Liver (tissue), 3 donors: ENCODE data around the gene TXNDC12.

ENCODE experiments used
- ATF3 ChIP-seq: IDR thresholded peaks from 2 replicates; pipeline ENCODE4 v1.6.1; 2016; ENCODE audit warnings: antibody characterized with exemption
- CTCF ChIP-seq: fragments of 150-350 bp; IDR thresholded peaks from 2 replicates; pipeline ENCODE4 v1.5.1; 2017; ENCODE audit warnings: improper control_type of control experiment, low read depth, low read length; ENCODE audit not compliant: missing input control
- HNF4G ChIP-seq: IDR thresholded peaks from 2 replicates; pipeline ENCODE4 v1.6.1; 2016; ENCODE audit warnings: antibody characterized with exemption
- RAD21 ChIP-seq, 2 donors: IDR thresholded peaks; 2 replicates each; pipeline ENCODE4 v1.6.1; 2016; ENCODE audit warnings: antibody characterized with exemption in 2 of 2, mild to moderate bottlenecking in 2 of 2
- REST ChIP-seq: IDR thresholded peaks from 2 replicates; pipeline ENCODE4 v1.6.1; 2016; ENCODE audit warnings: antibody characterized with exemption, mild to moderate bottlenecking
- SP1 ChIP-seq: IDR thresholded peaks from 2 replicates; pipeline ENCODE4 v1.6.1; 2018; ENCODE audit warnings: antibody characterized with exemption, mild to moderate bottlenecking
- TAF1 ChIP-seq: conservative IDR thresholded peaks from 2 replicates; pipeline ENCODE4 v1.6.1; 2016; ENCODE audit warnings: antibody characterized with exemption, mild to moderate bottlenecking
- YY1 ChIP-seq: IDR thresholded peaks from 2 replicates; pipeline ENCODE4 v1.6.1; 2016; ENCODE audit warnings: antibody characterized with exemption, mild to moderate bottlenecking
- TF ChIP-seq, protein P1 (sequence below): IDR thresholded peaks from 2 replicates; pipeline ENCODE4 v1.6.1; 2016; ENCODE audit warnings: antibody characterized with exemption
- TF ChIP-seq, protein P2 (sequence below): IDR thresholded peaks from 2 replicates; pipeline ENCODE4 v1.6.1; 2016; ENCODE audit warnings: antibody characterized with exemption
- donor health status: healthy.
- donor health status: healthy.

DNA sequence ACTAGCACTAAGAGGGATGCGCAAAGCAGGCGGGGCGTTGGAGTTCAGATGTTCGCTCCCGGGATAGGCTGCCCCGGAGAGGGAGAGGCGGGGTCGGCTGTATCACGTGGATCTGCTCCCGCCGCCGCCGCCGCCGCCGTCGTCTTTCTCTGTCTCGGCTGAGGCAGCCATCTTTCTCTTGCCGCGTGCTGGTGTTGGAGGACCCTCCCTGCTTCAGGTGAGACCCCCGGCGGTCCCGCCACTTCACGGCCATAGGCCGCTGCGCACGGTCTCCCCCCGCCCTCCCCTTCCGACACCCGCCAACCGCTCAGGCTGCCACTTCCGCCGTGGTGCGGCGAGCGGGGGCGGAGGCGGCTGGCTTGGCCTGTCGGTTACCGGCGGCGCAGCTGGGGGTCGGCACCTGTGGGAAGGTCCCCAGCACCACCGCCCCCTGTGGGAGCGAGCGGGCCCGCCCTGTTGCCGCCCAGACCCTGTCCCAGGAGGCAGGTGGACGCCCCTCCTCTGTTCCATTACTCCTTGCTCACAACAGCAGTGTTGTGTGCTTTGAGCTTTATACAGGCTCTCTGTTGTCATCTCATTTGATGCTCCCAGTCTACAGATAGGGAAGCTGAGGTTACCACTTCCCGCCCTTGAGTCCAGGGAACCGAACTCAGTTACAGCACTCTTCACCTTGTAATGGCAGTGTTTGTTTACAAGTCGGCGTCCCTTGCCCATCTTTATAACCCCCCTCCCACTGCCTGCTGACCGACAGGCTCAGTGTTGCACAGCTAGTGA, 1.4 kb upstream of the TXNDC12 start, which contains the start of gene BTF3L4:
- TF ChIP-seq REST (peak; percentile 23), CTCF (no peak), ATF3 (no peak), RAD21 (IDR thresholded peaks at IDR 0.05) (no peak), HNF4G (no peak), YY1 (peak; percentile 96), TAF1 (peak; percentile 81), SP1 (peak; percentile 24)
- TF ChIP-seq, protein P1, sequence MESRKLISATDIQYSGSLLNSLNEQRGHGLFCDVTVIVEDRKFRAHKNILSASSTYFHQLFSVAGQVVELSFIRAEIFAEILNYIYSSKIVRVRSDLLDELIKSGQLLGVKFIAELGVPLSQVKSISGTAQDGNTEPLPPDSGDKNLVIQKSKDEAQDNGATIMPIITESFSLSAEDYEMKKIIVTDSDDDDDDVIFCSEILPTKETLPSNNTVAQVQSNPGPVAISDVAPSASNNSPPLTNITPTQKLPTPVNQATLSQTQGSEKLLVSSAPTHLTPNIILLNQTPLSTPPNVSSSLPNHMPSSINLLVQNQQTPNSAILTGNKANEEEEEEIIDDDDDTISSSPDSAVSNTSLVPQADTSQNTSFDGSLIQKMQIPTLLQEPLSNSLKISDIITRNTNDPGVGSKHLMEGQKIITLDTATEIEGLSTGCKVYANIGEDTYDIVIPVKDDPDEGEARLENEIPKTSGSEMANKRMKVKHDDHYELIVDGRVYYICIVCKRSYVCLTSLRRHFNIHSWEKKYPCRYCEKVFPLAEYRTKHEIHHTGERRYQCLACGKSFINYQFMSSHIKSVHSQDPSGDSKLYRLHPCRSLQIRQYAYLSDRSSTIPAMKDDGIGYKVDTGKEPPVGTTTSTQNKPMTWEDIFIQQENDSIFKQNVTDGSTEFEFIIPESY: no peak
- TF ChIP-seq, protein P2, sequence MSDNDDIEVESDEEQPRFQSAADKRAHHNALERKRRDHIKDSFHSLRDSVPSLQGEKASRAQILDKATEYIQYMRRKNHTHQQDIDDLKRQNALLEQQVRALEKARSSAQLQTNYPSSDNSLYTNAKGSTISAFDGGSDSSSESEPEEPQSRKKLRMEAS: no peak
